HG02588 (cell line): Measurements from ENCODE around the gene DTD1.

Experiments
- ATAC-seq: cut with Tn5 transposase; IDR thresholded peaks from one replicate; pipeline ENCODE4 v1.9.1; 2021; ENCODE audit warnings: mild to moderate bottlenecking, moderate library complexity; ENCODE audit not compliant: unreplicated experiment

DTD1 gene

DNA sequence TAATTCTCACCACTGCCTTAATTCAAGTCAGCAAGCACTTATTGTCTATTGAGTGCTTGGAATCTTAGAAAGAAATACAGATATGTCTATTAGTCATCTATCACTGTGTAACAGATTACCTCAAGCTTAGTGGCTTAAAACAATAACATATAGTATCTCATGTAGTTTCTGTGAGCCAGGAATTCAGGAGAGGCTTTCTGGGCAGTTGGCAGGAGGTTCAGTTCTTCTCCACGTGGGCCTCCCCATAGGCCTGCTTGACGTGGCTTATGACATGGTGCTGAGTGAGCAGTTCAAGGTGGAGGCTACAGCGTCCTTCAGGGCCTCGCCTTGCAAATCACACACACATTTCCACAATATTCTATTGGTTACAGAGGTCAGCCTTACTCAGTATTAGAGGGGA is 69.7 kb downstream of the DTD1 start:
- no peak for ATAC-seq

GRCh38 chr20:18662279-18663040 is 74.6 kb downstream of the DTD1 start:
- no peak for ATAC-seq

- ATAC-seq: no peak
Observed at GRCh38 chr20:18663932-18664331, 76.1 kb downstream of the DTD1 start.

DNA sequence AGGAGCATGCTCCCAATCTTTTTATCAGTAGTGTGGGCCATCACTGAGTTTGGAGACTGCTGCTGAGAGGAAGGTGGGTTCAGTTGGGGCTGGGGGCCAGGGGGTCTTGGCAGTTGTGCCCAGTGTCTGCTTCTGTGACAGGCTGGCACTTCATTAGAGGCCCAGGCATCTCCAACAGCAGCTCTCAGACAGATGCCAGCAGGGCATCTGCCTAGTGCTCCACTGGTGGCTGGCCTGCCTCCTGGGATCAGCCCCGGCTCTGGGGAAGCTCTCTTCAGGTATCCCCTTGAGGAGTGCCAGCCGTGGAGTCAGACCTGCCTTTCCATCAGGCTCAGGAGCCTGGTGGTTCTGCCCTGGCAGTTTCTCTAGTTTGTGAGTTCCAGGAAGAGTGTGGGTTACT is 77.3 kb downstream of the DTD1 start:
- ATAC-seq: no peak

- no peak for ATAC-seq
Observed at GRCh38 chr20:18666803-18667415, 79.1 kb downstream of the DTD1 start.

DNA sequence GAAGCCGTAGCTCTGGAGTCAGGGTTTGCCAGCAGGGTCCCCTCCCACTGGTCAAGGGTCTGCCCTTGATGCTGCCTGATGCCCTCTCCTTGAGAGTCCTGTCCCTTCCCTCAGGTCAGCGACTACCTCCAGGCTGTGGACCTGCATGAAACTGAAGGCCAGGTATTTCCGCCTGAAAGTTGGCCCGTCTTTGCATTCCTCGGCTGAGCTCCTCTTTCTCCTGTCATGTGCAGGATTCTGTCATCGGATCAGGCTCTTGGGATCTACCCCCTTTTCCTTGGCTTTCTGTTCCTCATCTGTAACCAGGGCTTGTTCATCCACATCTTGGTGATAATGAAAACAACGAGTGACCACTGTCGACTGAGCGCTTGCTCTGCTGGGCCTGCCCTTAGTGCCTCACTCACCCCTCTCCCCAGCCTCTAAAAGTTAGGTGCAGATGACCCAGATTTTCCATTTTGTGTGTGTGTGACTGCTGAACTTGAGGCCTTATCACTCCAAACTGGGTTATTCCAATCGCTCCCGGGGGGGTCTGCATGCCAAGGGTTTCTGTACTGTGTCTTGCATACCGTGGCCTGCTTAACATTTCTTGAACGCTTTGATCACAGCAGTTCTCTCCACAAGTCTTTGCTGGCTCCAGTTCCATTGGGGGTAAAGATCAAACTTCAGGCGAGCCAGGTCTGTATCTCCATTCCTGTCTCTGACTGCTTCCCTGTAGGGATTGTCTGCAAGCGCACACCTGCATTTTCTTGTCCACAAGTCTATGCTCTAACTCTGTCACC is 81.6 kb downstream of the DTD1 start:
- no peak for ATAC-seq

DNA sequence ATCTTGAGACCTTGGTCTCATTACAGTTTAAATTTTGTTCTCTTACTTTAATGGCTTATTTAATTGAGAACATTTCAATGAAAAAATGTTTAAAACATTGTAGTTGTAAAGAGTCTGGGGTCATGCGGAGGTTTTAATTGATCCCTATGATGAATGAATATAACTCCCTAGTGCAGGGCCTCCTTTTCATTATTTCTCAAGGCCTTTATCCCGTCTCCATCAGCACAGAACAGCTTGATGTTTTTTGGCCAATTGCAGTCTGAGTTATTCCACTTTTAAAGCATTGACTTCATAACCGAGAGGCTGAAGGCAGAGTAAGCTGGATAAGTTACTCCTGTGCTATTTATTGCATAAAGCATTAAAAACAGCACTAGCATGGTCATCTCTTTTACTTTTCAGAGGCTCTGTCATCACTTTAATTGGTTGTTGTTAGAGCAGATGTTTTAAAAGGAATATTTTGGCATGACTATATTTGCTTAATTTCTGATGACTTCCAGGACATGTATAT is 83.4 kb downstream of the DTD1 start:
- ATAC-seq: no peak

GRCh38 chr20:18672834-18673233 is 85.0 kb downstream of the DTD1 start:
- ATAC-seq: no peak

GRCh38 chr20:18676396-18676795 is 88.5 kb downstream of the DTD1 start:
- no peak for ATAC-seq

- ATAC-seq: no peak
Observed at GRCh38 chr20:18677126-18677525, 89.3 kb downstream of the DTD1 start.

- ATAC-seq: no peak
Observed at GRCh38 chr20:18678549-18679419, 90.9 kb downstream of the DTD1 start.

DNA sequence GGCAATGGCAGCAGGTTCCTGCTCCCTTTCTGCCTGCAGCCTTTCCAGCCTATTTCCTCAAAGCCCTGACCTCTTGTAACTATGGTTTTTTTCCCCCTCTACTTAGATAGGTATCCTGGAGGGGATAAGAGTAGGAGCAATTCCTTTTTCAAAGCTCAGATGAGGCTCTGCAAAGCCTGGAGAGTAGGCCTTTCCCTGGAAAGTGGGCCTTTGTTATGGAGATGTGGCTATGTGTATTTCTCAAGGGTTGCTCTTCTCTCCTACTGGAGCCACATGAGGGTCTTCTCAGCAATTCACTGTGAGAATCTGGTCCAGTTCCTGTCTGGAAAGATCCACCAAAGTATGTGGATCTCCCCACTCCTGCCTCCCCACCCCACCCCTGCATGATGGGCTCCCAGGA is 96.0 kb downstream of the DTD1 start:
- ATAC-seq: no peak

DNA sequence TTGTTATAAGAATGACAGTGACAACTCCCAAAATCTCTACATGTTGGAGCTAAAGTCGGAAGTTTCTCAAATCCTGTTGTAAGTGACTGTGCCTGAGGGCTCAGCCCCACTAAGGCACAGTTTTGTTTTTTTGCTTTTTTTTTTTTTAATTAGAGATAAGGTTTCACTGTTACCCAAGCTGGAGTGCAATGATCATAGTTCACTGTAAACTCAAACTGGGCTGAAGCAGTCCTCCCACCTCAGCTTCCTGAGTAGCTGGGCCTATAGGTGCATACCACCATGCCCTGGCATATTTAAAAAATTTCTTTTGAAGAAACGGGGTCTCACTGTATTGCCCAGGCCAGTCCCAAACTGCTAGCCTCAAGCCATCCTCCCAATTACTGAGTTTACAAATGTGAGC is 96.9 kb downstream of the DTD1 start:
- ATAC-seq: no peak

- ATAC-seq: no peak
Observed at GRCh38 chr20:18685406-18685805, 97.6 kb downstream of the DTD1 start.

DNA sequence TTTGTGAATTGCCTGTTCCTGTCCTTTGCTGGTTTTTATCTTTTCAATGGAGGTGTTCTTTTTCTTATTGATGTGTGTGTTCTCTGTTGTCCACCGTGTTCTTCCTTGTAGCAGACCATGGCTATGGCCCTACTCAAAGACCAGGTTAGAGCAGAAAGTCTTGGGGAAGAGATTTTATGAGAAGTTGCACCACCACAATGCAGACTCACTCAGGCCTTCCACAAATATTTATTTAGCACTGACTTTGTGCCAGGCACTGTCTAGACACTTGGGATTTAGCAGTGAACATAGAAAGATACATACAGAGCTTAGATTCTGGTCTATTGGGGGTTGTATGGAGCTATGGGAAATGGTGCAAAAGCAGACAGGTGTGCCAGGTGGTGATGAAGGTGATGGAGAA is 98.8 kb downstream of the DTD1 start:
- ATAC-seq: no peak

DNA sequence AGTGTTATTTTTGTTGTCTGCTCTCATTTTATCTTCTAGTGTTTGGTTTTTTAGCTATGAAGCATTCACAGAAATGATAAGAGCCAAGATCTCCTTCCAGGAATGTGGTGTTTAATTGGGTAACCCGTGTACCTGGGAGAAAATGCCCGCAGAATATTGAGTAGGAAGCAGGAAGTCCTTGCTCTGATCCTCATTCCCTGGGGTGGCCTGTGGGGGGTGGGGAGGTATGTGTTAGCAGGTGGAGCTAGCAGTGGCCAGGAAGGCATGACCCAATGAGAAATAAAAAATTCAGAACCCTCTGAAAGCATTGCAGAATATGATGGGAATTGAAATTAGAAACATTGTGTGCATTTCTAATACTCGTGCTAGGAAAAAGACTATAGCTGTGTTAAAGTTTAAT is 100.8 kb downstream of the DTD1 start:
- no peak for ATAC-seq

DNA sequence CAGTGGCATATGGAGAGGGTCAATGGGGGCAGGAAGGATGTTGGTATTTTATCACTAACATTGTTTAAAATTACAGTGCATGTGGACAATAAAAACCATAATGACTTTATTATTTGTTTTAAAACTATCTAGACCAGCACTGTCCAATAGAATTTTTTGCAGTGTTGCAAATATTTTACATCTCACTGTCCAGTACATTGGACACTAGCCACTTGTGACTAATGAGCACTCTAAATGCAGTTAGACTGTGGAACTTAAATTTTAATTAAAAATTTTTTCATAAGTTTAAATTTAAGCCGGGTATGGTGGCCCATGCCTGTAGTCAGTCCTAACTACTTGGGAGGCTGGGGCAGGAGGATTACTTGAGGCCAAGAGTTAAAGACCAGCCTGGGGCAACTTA is 101.7 kb downstream of the DTD1 start:
- no peak for ATAC-seq

DNA sequence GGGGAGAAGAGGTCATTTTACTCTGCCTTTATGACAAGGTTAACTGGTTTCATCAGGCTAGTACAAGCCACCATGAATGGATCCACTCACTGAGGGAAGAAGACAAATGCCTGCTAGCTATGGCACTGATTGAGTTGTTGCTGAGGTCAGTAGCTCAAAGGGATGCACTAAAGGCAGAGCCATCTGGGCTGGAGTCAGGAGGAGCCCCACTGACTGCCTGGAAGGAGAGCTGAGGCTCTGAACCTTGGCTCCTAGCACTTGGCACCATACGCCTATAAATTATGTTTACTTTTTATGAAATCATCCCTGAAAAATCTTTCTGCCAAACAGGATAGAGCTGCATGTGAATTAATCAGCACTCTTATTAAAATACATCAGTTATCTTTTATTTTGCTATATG is 104.6 kb downstream of the DTD1 start:
- ATAC-seq: no peak

GRCh38 chr20:18694071-18694470 is 106.2 kb downstream of the DTD1 start:
- no peak for ATAC-seq

- ATAC-seq: no peak
Observed at GRCh38 chr20:18695175-18695574, 107.3 kb downstream of the DTD1 start.
